Neural cell (in vitro differentiated cells): ENCODE results near the gene WDR70.

Experiments
- POLR2AphosphoS5 ChIP-seq: IDR thresholded peaks from 2 replicates; pipeline ENCODE4 v1.6.1; 2012
- TF ChIP-seq, protein P1 (sequence below): fragments of 450-650 bp; IDR thresholded peaks from 2 replicates; pipeline ENCODE4 v1.5.1; 2014; ENCODE audit warnings: antibody characterized with exemption, mild to moderate bottlenecking, moderate library complexity; ENCODE audit not compliant: poor library complexity, severe bottlenecking

- TF ChIP-seq, protein P1, sequence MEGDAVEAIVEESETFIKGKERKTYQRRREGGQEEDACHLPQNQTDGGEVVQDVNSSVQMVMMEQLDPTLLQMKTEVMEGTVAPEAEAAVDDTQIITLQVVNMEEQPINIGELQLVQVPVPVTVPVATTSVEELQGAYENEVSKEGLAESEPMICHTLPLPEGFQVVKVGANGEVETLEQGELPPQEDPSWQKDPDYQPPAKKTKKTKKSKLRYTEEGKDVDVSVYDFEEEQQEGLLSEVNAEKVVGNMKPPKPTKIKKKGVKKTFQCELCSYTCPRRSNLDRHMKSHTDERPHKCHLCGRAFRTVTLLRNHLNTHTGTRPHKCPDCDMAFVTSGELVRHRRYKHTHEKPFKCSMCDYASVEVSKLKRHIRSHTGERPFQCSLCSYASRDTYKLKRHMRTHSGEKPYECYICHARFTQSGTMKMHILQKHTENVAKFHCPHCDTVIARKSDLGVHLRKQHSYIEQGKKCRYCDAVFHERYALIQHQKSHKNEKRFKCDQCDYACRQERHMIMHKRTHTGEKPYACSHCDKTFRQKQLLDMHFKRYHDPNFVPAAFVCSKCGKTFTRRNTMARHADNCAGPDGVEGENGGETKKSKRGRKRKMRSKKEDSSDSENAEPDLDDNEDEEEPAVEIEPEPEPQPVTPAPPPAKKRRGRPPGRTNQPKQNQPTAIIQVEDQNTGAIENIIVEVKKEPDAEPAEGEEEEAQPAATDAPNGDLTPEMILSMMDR: no peak
- TF ChIP-seq POLR2AphosphoS5: no peak
Observed at GRCh38 chr5:37424441-37424840, 45.3 kb downstream of the WDR70 start.
